Measurements from ENCODE around the gene ITFG1.
"Not testable (repeated sequence)": the region's sequence is repeated elsewhere in the genome, so short reads cannot be mapped to it uniquely, and the experiment has no call there.

The ITFG1 gene

DNA sequence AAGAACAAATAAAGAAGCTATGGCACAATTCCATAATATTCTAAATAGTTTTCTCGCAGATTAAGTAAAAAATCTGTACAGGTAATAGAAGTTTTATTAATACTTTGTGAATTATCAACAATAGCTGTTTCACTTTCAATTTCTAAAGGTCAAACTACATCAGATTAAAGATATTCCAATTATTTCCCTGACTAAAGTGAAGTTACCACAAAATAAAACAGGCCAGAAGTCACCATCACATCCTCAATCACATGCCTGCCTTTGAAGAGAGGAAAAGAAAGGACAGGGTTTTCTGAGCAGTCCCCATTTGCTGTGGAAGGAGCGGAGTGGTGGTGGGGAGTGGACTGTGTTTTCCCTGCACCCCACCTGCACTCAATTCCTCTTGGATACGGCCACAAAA lies 11.1 kb downstream of the ITFG1 start:
- no peak for DNase-seq (ENCODE audit: extremely low read depth, low read depth)
- TF ChIP-seq, protein P1, sequence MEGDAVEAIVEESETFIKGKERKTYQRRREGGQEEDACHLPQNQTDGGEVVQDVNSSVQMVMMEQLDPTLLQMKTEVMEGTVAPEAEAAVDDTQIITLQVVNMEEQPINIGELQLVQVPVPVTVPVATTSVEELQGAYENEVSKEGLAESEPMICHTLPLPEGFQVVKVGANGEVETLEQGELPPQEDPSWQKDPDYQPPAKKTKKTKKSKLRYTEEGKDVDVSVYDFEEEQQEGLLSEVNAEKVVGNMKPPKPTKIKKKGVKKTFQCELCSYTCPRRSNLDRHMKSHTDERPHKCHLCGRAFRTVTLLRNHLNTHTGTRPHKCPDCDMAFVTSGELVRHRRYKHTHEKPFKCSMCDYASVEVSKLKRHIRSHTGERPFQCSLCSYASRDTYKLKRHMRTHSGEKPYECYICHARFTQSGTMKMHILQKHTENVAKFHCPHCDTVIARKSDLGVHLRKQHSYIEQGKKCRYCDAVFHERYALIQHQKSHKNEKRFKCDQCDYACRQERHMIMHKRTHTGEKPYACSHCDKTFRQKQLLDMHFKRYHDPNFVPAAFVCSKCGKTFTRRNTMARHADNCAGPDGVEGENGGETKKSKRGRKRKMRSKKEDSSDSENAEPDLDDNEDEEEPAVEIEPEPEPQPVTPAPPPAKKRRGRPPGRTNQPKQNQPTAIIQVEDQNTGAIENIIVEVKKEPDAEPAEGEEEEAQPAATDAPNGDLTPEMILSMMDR (IDR thresholded peaks at IDR 0.05; ENCODE audit: low read depth, low read length, missing control alignments), result no peak

DNA sequence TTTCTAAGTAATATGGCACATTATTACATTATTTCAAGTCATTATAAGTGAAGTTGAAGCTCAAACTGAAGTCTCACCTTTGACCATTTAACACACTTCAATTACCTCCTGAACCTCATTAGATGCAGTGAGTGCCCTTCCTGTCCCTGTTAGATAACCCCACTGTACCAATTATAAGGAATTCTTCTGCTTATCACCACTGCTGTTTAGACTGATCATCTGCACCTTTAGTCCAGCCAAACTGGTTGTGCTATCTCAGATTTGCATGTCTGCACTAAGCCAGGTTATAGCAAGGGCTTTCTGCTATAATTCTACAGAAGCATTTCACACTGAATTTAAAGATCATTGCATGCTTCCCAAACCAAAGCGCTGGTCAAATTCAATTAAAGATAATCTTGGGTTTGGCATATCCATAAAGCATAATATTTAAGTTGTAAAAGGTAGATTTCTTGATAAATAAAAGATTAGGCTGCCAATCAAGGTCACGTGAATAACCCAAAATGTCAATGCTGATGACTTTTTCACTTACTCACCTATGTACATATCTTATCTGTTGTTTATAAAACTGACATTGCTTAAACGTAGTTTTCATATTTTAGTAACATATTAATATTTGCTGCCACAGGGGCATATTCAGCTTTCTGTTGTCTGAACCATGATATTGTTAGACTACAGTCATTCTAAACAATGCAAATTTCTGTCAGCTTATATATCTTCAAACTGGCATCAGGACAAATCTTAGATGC lies 11.9 kb downstream of the ITFG1 start:
- no peak overlapping the region for H3K4me3 ChIP-seq (replicated peaks; ENCODE audit: low read depth, low read length)
- TF ChIP-seq, protein P1 (IDR thresholded peaks at IDR 0.05; ENCODE audit: low read depth, low read length, missing control alignments), result no peak
- DNase-seq (ENCODE audit: extremely low read depth, low read depth), result no peak

More for the DNA sequence above, 11.1 kb downstream of the ITFG1 start:
- H3K4me3 ChIP-seq (replicated peaks; ENCODE audit: low read depth, low read length), result no peak overlapping the region

DNA sequence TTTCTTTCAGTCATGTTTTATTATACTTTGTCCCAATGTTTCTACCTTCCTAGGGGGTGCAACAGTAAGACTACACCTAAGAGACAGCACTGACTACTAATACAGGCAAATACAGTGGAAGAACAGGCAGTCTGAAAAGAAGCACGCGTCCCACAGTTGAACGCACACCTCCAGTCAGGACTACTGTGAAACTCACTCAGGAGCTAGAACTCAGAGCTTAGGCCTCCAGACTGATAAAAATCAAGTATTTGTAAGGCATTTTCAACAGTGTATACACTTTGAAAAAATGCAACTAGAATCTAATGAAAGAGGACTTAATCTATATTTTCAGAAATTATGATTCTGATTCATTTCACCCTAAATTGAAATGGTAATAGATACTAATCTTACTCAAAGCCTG lies 14.4 kb downstream of the ITFG1 start:
- TF ChIP-seq, protein P1 (IDR thresholded peaks at IDR 0.05; ENCODE audit: low read depth, low read length, missing control alignments), result no peak
- H3K4me3 ChIP-seq (replicated peaks; ENCODE audit: low read depth, low read length), result no peak overlapping the region
- no peak for DNase-seq (ENCODE audit: extremely low read depth, low read depth)

DNA sequence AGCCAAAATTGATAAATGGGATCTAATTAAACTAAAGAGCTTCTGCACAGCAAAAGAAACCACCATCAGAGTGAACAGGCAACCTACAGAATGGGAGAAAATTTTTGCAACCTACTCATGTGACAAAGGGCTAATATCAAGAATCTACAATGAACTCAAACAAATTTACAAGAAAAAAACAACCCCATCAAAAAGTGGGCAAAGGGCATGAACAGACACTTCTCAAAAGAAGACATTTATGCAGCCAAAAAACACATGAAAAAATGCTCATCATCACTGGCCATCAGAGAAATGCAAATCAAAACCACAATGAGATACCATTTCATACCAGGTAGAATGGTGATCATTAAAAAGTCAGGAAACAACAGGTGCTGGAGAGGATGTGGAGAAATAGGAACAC lies 18.0 kb downstream of the ITFG1 start:
- not testable (repeated sequence) for H3K4me3 ChIP-seq (replicated peaks; ENCODE audit: low read depth, low read length); DNase-seq (ENCODE audit: extremely low read depth, low read depth)

DNA sequence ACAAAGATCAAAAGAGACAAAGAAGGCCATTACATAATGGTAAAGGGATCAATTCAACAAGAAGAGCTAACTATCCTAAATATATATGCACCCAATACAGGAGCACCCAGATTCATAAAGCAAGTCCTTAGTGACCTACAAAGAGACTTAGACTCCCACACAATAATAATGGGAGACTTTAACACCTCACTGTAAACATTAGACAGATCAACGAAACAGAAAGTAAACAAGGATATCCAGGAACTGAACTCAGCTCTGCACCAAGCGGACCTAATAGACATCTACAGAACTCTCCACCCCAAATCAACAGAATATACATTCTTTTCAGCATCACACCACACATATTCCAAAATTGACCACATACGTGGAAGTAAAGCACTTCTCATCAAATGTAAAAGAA lies 20.8 kb downstream of the ITFG1 start:
- H3K4me3 ChIP-seq (replicated peaks; ENCODE audit: low read depth, low read length); DNase-seq (ENCODE audit: extremely low read depth, low read depth): not testable (repeated sequence)

DNA sequence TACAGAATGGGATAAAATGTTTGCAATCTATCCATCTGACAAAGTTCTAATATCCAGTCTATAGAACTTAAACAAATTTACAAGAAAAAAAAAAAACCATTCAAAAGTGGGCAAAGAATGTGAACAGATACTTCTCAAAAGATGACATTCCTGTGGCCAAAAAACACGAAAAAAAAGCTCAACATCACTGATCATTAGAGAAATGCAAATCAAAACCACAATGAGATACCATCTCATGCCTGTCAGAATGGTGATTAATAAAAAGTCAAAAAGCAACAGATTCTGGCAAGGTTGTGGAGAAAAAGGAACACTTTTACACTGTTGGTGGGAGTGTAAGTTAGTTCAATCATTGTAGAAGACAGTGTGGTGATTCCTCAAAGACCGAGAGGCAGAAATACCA lies 26.6 kb downstream of the ITFG1 start:
- not testable (repeated sequence) for H3K4me3 ChIP-seq (replicated peaks; ENCODE audit: low read depth, low read length)

DNA sequence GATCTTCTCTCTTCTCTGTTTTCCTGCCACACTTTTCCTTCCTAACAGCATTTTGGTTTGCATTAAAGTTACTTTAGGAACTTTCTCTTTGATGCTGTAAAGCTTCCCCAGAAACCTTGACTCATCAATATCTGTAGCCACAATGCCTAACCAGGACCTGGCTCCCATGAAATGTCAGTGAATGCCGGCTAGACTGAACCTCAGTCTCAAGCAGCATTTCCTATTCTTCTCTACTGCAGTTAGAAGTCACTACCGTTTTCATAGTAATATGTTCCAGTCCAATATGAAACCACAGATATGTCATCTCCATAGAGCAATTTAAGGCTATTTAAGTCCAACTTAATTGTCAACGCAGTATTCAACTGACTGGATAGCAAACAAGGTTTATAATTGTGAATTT lies 28.9 kb downstream of the ITFG1 start:
- H3K4me3 ChIP-seq (replicated peaks; ENCODE audit: low read depth, low read length), result no peak overlapping the region
- DNase-seq (ENCODE audit: extremely low read depth, low read depth), result no peak
- TF ChIP-seq, protein P1 (IDR thresholded peaks at IDR 0.05; ENCODE audit: low read depth, low read length, missing control alignments), result no peak

More for the DNA sequence above, 26.6 kb downstream of the ITFG1 start:
- not testable (repeated sequence) for DNase-seq (ENCODE audit: extremely low read depth, low read depth)

DNA sequence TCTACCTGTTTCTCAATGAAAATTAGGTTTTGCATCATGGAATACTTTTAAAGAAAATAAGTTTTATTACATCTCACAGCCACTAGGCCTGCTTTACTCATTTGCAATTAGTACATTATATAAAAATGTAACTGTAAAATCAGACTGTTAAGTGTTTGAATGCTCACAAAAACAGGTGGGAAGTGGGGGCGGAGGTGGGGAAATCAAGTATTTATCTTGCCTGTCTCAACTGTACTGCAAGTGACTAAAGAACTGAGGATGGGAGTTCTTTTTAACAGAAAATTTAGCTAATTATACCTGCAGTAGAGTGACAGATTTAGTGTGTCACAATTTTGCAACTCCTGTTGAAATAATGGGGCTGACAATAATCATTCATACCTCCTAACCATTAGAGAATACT lies 34.1 kb downstream of the ITFG1 start:
- TF ChIP-seq, protein P1 (IDR thresholded peaks at IDR 0.05; ENCODE audit: low read depth, low read length, missing control alignments), result no peak
- no peak for DNase-seq (ENCODE audit: extremely low read depth, low read depth)
- no peak overlapping the region for H3K4me3 ChIP-seq (replicated peaks; ENCODE audit: low read depth, low read length)

Measured in HFF-Myc (cell line).